ENCODE results near the gene ILDR1. TPM values are rescaled to one million over a fixed set of nuclear protein-coding genes. Genes with fewer than 3 reads are reported as not detected.

The ILDR1 gene
- total RNA-seq = 10 to 100 TPM in 1 of 5 donors, under 1 TPM in 2, not detected in 2; under 0.01 to 21.4 (median 0.18) TPM
- polyA plus RNA-seq = 1 to 10 TPM in 1 of 3 donors, not detected in 2; 1.3 TPM
- long read RNA-seq, donor 1 = 0 reads
- long read RNA-seq, donor 2 = 0 reads
- long read RNA-seq, donor 3 = 0 reads
- long read RNA-seq, donor 4 = 0 reads
- long read RNA-seq, donor 5 = 0 reads
- long read RNA-seq, donor 6 = 0 reads
- long read RNA-seq, donor 7, partial matches to known transcripts = 0 of 1 reads
- long read RNA-seq, donor 7, other reads (novel, unspliced or antisense) = 0 of 1 reads
- long read RNA-seq, donor 8 = 0 reads
- long read RNA-seq, donor 9 = 0 reads
- long read RNA-seq, donor 10 = 0 reads

DNA sequence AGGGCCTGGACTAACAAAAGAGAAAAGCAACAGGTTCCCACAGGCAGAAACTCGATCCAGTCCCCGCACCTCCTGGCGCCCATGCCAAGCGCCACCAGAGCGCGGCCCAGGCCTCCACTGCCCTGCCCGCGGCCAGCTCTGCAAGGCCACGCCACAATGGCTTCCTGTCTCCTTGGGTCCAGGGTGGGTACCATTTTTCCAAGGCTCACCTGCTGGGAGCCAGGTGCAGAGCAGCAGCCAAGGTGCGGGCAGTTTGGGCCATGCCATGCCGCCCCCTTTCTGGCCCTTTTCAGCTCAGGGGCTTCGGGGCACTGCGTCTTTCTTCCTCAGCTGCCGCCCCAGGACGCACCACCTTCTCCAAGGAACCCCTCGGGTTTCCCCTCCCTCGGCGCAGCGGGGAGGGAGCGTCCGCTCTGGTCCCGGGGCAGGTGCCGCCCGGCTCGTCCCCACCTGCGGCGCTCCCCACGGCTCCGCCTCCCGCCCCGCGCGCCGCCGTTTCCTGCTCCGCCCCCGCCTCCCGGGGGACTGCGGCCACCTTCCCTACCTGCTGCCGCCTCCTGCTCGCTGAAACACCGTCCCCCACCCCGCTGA lies at the start of gene ILDR1:
TSS of gene ILDR1 (minus strand) at position 437 of the 591 bp plus-strand sequence. CDS start at position 267, 170 bp downstream.
- peak within 1 kb of the TSS in 1 of 5 donors; percentile 13 for H3K27ac ChIP-seq

DNA sequence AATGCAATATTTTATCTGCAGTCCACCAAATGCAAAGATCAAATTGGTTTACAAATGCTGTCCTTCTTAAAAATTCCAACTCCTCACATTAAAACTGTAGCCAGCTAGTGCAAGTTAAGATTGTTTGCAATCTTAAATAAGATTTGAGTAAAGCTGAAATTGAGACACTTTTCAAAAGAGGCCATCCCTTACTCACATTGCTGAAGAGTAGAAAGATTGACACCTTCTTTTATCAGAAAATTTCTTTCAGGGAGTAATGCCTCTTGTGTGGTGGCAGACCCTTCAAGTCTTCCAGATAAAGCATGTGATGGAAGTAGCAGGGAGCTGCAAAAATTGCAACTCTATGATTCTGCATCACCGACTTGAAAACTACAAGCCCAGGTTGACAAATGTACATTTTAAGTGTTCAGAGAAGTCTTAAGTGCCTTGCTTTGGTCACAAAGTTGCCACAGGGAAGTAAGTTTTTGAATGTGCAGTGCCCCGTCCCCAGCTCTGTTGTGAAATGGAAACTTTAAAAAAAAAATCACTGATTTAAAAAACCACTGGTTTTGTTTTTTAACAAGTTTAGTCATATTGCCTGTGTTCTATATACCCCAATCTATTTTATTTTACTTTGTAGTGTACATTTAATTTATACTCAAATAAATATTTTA lies 45.7 kb upstream of the ILDR1 start:
- 58 to 75% (median 65%) methylated on average over 2 of the region's 2 CpGs for WGBS, 5 donors

More for the DNA sequence above, at the start of gene ILDR1:
- TF ChIP-seq POLR2A (IDR thresholded peaks at IDR 0.05) = no peak
- no peak for TF ChIP-seq POLR2AphosphoS5 (IDR thresholded peaks at IDR 0.05)
- TF ChIP-seq EP300 (IDR thresholded peaks at IDR 0.05) = no peak
- TF ChIP-seq, protein P1, sequence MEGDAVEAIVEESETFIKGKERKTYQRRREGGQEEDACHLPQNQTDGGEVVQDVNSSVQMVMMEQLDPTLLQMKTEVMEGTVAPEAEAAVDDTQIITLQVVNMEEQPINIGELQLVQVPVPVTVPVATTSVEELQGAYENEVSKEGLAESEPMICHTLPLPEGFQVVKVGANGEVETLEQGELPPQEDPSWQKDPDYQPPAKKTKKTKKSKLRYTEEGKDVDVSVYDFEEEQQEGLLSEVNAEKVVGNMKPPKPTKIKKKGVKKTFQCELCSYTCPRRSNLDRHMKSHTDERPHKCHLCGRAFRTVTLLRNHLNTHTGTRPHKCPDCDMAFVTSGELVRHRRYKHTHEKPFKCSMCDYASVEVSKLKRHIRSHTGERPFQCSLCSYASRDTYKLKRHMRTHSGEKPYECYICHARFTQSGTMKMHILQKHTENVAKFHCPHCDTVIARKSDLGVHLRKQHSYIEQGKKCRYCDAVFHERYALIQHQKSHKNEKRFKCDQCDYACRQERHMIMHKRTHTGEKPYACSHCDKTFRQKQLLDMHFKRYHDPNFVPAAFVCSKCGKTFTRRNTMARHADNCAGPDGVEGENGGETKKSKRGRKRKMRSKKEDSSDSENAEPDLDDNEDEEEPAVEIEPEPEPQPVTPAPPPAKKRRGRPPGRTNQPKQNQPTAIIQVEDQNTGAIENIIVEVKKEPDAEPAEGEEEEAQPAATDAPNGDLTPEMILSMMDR (IDR thresholded peaks at IDR 0.05) = no peak
- peak within 1 kb of the TSS; percentile 26 to 54 (median 36) for H3K4me3 ChIP-seq
- peak; percentile 53 to 85 for DNase-seq
- peaks cover 0 to 18% (median 5%) of the 10 kb centered on the region in 4 donors for H3K4me1 ChIP-seq
- 4 to 11% (median 7%) methylated on average over 35 to 43 of the region's 43 CpGs for WGBS, 5 donors
- H3K27me3 ChIP-seq = peaks cover 0 to 67% (median 17%) of the 10 kb centered on the region in 3 donors
- H3K36me3 ChIP-seq = no peaks in the 10 kb centered on the region
- intact Hi-C loops (cut with DNase I; ENCODE audit: low total_unique reads) = no loop called here
- no peaks in the 10 kb centered on the region for H3K9me3 ChIP-seq

DNA sequence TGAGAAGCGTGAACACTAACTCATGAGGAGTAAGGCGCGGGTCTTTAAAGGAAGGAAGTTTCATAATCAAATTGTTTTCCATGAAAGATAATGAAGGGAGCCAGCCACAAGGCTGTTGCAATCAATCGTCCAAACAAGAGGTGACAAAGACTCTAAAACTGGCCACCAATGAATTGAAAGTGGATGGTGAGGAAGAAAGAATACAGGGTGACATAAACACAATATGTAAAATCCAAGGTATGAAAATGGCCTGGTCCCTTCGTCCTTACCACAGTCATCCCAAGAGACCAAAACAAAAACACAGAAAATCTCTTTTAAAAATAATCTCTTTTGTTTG lies 45.1 kb upstream of the ILDR1 start:
- H3K27ac ChIP-seq = peak overlapping the region in 1 of 5 donors; percentile 20
- no peaks in the 10 kb centered on the region for H3K27me3 ChIP-seq
- WGBS, 5 donors = 62 to 79% (median 66%) methylated on average over 5 of the region's 5 CpGs
- intact Hi-C loops (cut with DNase I; ENCODE audit: low total_unique reads) = no loop called here
- no peaks in the 10 kb centered on the region for H3K9me3 ChIP-seq
- no peak overlapping the region for H3K4me3 ChIP-seq
- H3K36me3 ChIP-seq = no peaks in the 10 kb centered on the region
- DNase-seq = no peak
- H3K4me1 ChIP-seq = no peaks in the 10 kb centered on the region
- TF ChIP-seq POLR2AphosphoS5 (IDR thresholded peaks at IDR 0.05) = no peak
- no peak for TF ChIP-seq POLR2A (IDR thresholded peaks at IDR 0.05)

More for the DNA sequence above, 45.7 kb upstream of the ILDR1 start:
- no peak overlapping the region for H3K27ac ChIP-seq
- intact Hi-C loops (cut with DNase I; ENCODE audit: low total_unique reads) = no loop called here
- DNase-seq = no peak
- TF ChIP-seq POLR2A (IDR thresholded peaks at IDR 0.05) = no peak
- TF ChIP-seq POLR2AphosphoS5 (IDR thresholded peaks at IDR 0.05) = no peak
- TF ChIP-seq EP300 (IDR thresholded peaks at IDR 0.05) = no peak
- TF ChIP-seq, protein P1 (IDR thresholded peaks at IDR 0.05) = no peak
- no peaks in the 10 kb centered on the region for H3K27me3 ChIP-seq
- H3K36me3 ChIP-seq = no peaks in the 10 kb centered on the region
- no peaks in the 10 kb centered on the region for H3K4me1 ChIP-seq
- no peaks in the 10 kb centered on the region for H3K9me3 ChIP-seq
- no peak overlapping the region for H3K4me3 ChIP-seq

DNA sequence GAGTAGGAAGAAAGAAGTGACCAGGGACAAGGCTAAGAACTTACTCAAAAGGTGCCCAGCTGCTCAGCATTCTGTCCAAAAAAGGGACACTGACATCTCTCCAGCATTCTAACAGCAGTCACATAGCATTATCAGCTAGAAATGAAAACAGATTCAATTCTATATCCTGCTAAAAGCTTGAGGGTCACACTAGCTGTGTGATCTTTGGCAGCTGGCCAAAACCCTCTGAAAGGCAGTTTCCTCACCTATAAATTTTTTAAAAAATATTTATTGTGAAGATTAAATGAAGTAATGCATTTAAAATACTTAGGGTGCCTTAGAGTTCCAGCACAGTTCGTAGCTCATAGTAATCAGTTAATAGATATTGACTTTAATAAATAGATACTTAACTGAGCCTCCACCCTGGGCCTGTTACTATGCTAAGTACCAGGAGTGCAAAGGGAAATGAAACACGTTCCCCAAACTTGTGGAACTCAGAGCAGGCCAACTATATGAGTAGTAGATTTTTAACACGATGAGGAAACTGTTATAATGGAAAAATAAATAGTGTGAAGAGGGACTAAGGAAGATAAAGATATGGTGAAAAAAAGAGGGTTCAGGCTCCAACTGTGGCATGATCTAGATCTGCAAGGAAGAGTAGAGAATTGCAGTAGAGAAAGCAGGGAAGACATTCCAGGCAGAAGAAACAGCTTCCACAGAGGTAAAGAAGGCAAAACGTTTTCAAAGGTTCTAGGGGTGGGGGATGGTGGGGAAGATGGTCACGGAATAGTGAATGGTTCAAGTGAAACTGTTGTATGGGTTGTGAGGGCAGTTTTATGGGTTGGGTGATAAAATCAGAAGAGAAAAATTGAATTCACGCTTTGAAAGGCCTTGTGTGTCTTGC lies 44.5 kb upstream of the ILDR1 start:
- intact Hi-C loops (cut with DNase I; ENCODE audit: low total_unique reads) = no loop called here
- Histone ChIP-seq H3K4me1 (no peaks in the 10 kb centered on the region), H3K9me3 (no peaks in the 10 kb centered on the region), H3K36me3 (no peaks in the 10 kb centered on the region), H3K27me3 (no peaks in the 10 kb centered on the region), H3K4me3 (no peak overlapping the region), H3K27ac (peak overlapping the region in 1 of 5 donors; percentile 20)
- TF ChIP-seq, protein P1 (IDR thresholded peaks at IDR 0.05) = no peak
- TF ChIP-seq POLR2AphosphoS5 (IDR thresholded peaks at IDR 0.05) (no peak), POLR2A (IDR thresholded peaks at IDR 0.05) (no peak), EP300 (IDR thresholded peaks at IDR 0.05) (no peak)
- 46 to 58% (median 51%) methylated on average over 6 of the region's 6 CpGs for WGBS, 5 donors
- no peak for DNase-seq
